ENCODE measurements around the gene HCN1. TPM values are rescaled to one million over a fixed set of nuclear protein-coding genes. Genes with fewer than 3 reads are reported as not detected.
"Not testable (repeated sequence)": the region's sequence is repeated elsewhere in the genome, so short reads cannot be mapped to it uniquely, and the experiment has no call there.

The HCN1 gene
- total RNA-seq, 4 donors from 2014 or later: 0.13 TPM; not detected in 3

DNA sequence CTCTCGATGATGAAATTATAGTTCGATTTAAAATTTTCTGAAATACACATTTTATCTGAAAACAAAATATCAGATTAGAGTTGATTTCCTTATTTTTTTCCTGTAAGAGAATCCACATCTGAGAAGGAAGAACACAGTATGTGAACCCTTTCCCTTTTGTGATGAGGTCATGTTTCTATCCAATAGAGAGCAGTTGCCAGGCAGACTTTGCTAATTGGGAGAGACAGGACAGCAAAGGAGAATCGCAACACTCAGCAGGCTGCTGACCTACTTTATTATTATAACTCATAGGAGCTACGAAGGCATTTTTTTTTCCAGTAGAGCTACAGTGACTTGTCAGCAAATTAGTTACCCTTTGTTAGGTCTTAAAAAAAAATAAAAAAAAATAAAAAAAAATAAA is 242.1 kb downstream of the HCN1 start:
- Histone ChIP-seq H3K4me3 (no peak overlapping the region), H3K27ac (no peak overlapping the region), H3K36me3 (no peaks in the 10 kb centered on the region), H3K4me1 (no peaks in the 10 kb centered on the region), H3K27me3 (no peaks in the 10 kb centered on the region), H3K9me3 (no peaks in the 10 kb centered on the region)
- TF ChIP-seq POLR2A (IDR thresholded peaks at IDR 0.05): no peak
- TF ChIP-seq POLR2AphosphoS5 (IDR thresholded peaks at IDR 0.05): no peak
- no peak for TF ChIP-seq EP300 (IDR thresholded peaks at IDR 0.05)
- TF ChIP-seq, protein P1, sequence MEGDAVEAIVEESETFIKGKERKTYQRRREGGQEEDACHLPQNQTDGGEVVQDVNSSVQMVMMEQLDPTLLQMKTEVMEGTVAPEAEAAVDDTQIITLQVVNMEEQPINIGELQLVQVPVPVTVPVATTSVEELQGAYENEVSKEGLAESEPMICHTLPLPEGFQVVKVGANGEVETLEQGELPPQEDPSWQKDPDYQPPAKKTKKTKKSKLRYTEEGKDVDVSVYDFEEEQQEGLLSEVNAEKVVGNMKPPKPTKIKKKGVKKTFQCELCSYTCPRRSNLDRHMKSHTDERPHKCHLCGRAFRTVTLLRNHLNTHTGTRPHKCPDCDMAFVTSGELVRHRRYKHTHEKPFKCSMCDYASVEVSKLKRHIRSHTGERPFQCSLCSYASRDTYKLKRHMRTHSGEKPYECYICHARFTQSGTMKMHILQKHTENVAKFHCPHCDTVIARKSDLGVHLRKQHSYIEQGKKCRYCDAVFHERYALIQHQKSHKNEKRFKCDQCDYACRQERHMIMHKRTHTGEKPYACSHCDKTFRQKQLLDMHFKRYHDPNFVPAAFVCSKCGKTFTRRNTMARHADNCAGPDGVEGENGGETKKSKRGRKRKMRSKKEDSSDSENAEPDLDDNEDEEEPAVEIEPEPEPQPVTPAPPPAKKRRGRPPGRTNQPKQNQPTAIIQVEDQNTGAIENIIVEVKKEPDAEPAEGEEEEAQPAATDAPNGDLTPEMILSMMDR (IDR thresholded peaks at IDR 0.05): no peak
- DNase-seq (ENCODE audit: low spot score in 2 of 2): no peak
- WGBS: 31% methylated on average over 4 of the region's 4 CpGs

DNA sequence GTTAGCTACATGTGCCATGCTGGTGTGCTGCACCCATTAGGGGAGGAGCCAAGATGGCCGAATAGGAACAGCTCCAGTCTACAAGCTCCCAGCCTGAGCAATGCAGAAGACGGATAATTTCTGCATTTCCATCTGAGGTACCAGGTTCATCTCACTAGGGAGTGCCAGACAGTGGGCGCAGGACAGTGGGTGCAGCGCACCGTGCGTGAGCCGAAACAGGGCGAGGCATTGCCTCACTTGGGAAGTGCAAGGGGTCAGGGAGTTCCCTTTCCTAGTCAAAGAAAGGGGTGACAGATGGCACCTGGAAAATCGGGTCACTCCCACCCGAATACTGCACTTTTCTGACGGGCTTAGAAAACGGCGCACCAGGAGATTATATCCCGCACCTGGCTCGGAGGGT is 251.3 kb downstream of the HCN1 start:
- 81% methylated on average over 14 of the region's 15 CpGs for WGBS
- not testable (repeated sequence) for H3K27ac ChIP-seq; H3K4me3 ChIP-seq; H3K9me3 ChIP-seq; DNase-seq (ENCODE audit: low spot score in 2 of 2); H3K36me3 ChIP-seq; H3K4me1 ChIP-seq; H3K27me3 ChIP-seq

DNA sequence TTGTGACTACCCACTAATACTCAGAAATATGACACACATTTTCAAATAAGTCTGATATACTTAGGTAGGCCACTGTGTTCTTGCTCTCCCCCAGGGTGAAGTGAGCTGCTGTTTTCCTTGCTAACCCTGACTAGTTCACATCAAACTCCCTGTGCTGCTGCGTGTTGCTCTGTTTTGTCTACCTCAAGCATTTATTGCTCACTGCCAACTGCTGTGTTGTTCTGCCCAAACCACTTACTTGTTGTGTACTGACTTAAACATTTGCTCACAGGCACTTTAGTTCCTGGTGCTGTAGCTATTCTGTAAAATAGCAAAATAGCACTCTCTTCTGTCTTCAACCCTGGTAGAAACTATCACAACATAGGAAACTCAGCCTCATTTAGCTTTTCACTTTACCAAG is 255.7 kb downstream of the HCN1 start:
- TF ChIP-seq POLR2AphosphoS5 (IDR thresholded peaks at IDR 0.05) (no peak), POLR2A (IDR thresholded peaks at IDR 0.05) (no peak), EP300 (IDR thresholded peaks at IDR 0.05) (no peak)
- Histone ChIP-seq H3K4me1 (no peaks in the 10 kb centered on the region), H3K4me3 (no peak overlapping the region), H3K9me3 (no peaks in the 10 kb centered on the region), H3K27ac (no peak overlapping the region), H3K27me3 (no peaks in the 10 kb centered on the region), H3K36me3 (no peaks in the 10 kb centered on the region)
- DNase-seq (ENCODE audit: low spot score in 2 of 2): no peak
- 35% methylated on average over 1 of the region's 1 CpG for WGBS

DNA sequence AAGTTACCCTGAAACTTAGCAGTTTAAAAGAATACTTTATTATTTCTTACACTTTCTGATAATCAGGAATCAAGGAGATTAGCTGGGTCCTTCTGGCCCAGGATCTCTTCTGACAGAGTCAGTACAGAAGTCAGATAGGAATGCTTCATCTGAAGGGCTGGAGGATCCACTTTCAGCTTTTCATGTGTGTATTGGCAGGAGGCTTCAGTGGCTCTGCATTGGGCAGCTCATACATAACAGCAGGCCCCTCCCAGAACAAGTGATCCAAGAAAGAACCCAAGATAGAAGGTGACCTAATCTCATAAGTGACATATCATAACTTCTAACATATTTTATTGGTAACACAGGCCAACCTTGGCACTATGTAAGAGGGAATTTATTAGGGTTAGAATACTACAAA is 258.4 kb downstream of the HCN1 start:
- no peak for DNase-seq (ENCODE audit: low spot score in 2 of 2)
- Histone ChIP-seq H3K36me3 (no peaks in the 10 kb centered on the region), H3K4me3 (no peak overlapping the region), H3K9me3 (peaks cover 3% of the 10 kb centered on the region), H3K4me1 (no peaks in the 10 kb centered on the region), H3K27ac (no peak overlapping the region), H3K27me3 (no peaks in the 10 kb centered on the region)
- TF ChIP-seq POLR2A (IDR thresholded peaks at IDR 0.05): no peak
- TF ChIP-seq EP300 (IDR thresholded peaks at IDR 0.05): no peak
- TF ChIP-seq, protein P1 (IDR thresholded peaks at IDR 0.05): no peak
- no peak for TF ChIP-seq POLR2AphosphoS5 (IDR thresholded peaks at IDR 0.05)

DNA sequence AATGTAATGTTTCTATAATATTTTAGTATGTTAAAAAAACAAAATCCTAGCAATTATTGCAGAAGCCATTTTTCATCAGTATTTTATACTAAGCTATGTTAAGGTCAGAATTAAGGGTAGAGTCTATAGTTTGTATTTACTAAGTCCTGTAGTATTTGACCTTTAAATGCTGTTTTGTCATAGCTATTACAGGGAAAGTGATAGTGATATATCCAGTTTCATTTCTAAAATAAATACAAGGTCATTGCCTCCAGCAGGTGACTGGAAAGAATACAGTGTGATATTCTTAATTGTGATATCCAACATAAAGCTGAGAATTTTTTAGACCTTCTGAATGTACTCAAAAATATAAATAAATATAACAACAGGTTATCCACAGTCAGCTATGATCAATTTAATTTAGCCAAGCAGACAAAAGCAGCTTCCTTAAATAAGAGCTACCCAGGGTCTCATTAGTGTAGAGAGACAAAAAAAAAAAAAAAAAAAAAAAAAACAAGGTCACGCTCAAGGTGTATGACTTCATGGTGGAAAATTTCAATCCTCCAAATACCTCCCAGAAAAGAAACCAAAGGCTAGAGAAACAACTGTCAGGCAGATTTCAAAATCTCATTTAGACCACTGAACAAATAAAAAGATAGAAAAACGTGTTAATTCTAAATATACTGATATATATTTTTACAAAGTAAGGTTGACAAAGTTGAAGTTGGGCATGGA is 278.7 kb downstream of the HCN1 start:
- Histone ChIP-seq H3K4me3 (no peak overlapping the region), H3K36me3 (no peaks in the 10 kb centered on the region), H3K9me3 (no peaks in the 10 kb centered on the region), H3K27ac (no peak overlapping the region), H3K4me1 (no peaks in the 10 kb centered on the region), H3K27me3 (no peaks in the 10 kb centered on the region)
- no peak for DNase-seq (ENCODE audit: low spot score in 2 of 2)
- WGBS: 86% methylated on average over 2 of the region's 2 CpGs
- TF ChIP-seq EP300 (IDR thresholded peaks at IDR 0.05): no peak
- TF ChIP-seq POLR2AphosphoS5 (IDR thresholded peaks at IDR 0.05): no peak
- TF ChIP-seq POLR2A (IDR thresholded peaks at IDR 0.05): no peak
- TF ChIP-seq, protein P1 (IDR thresholded peaks at IDR 0.05): no peak

DNA sequence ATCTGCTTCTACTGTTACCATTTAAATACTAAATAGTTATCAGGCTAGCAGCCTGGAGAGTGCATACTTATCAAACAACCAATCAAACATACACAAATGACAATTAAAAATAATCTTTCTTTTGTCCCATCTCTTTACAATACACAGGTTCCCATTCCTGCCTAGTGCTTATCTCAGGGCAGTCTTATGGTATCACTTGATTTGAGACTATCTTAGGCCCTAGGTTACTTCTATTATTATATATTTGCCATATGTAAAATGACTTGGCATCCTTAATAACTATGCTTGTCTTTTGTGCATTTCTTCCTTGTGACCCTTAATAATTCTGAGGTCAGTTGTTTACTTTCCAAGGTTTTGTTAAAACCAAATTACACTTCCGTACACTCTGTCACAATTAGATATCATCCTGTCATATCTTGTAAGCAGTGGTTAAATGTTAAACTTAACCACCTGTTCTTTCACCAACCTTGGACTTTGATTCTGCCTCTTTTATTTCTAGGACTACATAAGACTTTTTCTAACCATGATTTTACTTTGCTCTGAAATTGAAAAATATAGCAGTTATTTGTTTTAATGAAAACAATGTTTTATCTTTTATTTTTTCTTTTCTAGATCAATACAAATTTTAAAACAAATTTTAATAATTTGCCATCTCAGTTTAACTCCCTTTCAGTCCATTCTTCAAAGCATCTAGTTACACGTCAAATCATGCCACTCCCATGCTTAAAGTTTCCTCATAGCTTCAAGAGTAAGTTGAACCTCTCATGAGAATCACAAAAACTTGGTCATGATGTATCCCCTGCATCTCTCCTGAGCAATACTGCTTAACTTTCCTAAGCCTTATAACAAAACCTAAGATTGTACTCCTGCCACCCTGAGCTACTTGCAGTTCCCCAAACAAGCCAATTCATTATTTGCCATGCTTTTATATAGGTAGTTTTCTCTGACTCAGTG is 281.3 kb downstream of the HCN1 start:
- WGBS: 84% methylated on average over 2 of the region's 2 CpGs
- Histone ChIP-seq H3K27me3 (no peaks in the 10 kb centered on the region), H3K36me3 (no peaks in the 10 kb centered on the region), H3K4me3 (no peak overlapping the region), H3K4me1 (no peaks in the 10 kb centered on the region), H3K9me3 (no peaks in the 10 kb centered on the region), H3K27ac (no peak overlapping the region)
- DNase-seq (ENCODE audit: low spot score in 2 of 2): no peak
- TF ChIP-seq, protein P1 (IDR thresholded peaks at IDR 0.05): no peak
- TF ChIP-seq POLR2A (IDR thresholded peaks at IDR 0.05) (no peak), POLR2AphosphoS5 (IDR thresholded peaks at IDR 0.05) (no peak), EP300 (IDR thresholded peaks at IDR 0.05) (no peak)

All from suprapubic skin (tissue), 4 donors.